Fibroblast of villous mesenchyme (primary cell): ENCODE data around the gene CAPRIN2. TPM values are rescaled to one million over a fixed set of nuclear protein-coding genes. Genes with fewer than 3 reads are reported as not detected.

Experiments used
- DNase-seq: peaks from one replicate; pipeline ENCODE4 v3.0.0-alpha.2; 2010; ENCODE audit warnings: low read depth
- H3K4me3 ChIP-seq: 2 replicates; pipeline ENCODE4 v1.5.1; 2011; ENCODE audit warnings: low read depth, mild to moderate bottlenecking, low read length
- CTCF ChIP-seq: IDR thresholded peaks from 2 replicates; pipeline ENCODE4 v1.5.1; 2012; ENCODE audit warnings: low read depth, mild to moderate bottlenecking, low read length; ENCODE audit not compliant: insufficient read depth
- total RNA-seq: library from RNA; depleted of rRNA; stranded (reverse); fragments of >200 nt; gene quantifications from 2 replicates; pipeline ENCODE4 v1.2.3, GENCODE V29; 2012

Gene CAPRIN2
- total RNA-seq, 1 donor: 19.4 TPM

GRCh38 chr12:30783946-30784345 lies 29.2 kb upstream of the CAPRIN2 start:
- no peak for TF ChIP-seq CTCF
- H3K4me3 ChIP-seq: no peak overlapping the region
- DNase-seq: no peak

DNA sequence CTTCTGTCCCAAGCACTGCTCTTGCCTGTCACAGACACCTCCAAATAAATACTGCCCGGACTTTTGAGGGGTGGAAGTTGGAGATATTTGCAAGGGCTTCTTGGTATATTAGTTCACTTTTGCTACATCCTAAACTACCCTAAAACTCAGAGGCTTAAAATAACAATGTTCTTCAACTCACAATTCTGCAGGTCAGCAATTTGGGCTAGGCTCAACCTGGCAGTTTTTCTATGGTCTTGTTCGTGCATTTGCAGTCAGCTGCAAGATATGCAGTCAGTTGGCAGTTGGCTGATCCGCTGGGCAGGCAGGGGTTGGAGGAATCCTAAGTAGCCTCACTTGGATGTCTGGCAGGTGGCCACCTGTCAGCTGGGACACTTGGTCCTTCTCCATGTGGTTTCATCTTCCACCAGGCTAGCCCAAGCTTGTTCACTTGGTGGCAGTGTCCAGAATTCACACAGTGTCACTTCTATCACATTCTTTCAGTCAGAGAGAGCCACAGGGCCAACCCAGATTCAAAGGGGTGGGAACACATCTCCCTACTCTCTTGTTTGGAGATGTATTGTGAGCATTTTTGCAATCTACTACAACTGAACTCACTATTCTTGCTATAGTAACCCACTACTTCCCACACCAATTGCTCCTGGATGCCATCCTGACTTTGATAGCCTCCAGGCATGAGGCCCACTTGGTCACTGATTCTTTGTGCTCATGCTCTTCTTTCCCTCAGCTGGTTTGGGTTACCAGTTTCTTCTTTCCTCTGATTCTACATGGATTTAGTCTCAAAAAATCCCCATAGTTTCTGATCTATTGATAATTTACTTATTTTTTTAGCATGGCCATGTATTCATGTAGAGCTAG lies 27.8 kb upstream of the CAPRIN2 start:
- no peak for TF ChIP-seq CTCF
- H3K4me3 ChIP-seq: no peak overlapping the region
- no peak for DNase-seq

- TF ChIP-seq CTCF: no peak
- DNase-seq: no peak
- no peak overlapping the region for H3K4me3 ChIP-seq
Measured at GRCh38 chr12:30779578-30779977, 24.8 kb upstream of the CAPRIN2 start.

DNA sequence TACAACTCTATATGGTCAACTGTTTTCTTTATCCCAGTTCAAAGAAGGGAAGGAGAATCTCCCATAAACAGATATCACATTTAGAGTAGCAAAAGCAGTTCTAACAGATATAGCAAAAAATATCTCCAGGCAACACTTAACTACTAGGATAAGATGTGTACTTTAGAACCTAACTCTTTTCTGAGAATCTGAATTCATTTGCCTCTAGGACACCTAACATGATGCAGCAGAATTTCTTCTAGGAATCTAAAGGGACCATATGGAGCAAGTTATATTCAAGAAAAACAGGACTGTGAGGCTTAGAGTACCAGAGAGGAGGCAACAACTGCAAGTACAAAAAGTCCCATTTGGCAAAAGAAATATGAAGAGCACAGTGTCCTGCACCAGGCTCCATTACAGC lies 24.4 kb upstream of the CAPRIN2 start:
- no peak overlapping the region for H3K4me3 ChIP-seq
- no peak for TF ChIP-seq CTCF
- DNase-seq: no peak

GRCh38 chr12:30774599-30774998 lies 19.8 kb upstream of the CAPRIN2 start:
- no peak for TF ChIP-seq CTCF
- DNase-seq: no peak
- no peak overlapping the region for H3K4me3 ChIP-seq

DNA sequence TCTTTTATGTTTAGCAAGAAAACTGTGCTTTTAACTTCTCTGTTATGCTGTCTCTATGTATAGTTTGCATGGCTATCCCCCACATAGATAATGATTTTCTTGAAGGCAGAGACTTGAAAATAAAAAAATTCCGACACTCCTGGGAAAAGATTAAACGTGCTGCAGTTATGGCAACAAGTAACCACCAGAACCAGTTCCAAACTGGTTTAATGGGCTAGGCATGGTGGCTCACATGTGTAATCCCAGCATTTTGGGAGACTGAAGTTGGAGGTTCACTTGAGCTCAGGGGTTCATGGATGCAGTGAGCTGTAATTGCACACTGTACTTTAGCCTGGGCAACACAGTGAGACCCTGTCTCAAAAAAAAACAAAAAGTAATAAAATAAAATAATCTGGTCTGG lies 15.1 kb upstream of the CAPRIN2 start:
- H3K4me3 ChIP-seq: no peak overlapping the region
- no peak for TF ChIP-seq CTCF
- DNase-seq: no peak

DNA sequence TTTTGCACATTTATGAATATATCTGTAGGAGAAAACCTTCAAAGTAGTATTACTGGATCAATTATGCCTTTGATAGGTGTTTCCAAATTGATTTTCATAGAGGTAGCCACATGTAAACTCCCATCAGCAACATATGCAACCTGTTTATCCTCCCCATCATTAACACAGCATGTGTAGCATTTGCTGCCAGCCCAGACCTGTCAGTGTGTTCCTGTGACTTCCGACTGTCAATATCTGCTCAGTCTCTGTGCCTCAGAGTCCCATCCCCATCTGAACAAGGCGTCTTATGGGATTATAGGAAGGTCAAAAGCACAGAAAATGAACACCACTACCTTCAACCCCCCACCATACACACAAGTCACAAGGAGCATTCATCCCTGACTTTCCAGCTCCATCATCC lies 9.5 kb upstream of the CAPRIN2 start:
- no peak for TF ChIP-seq CTCF
- no peak for DNase-seq
- H3K4me3 ChIP-seq: no peak overlapping the region
